Activated T-cell treated with anti-CD3 and anti-CD28 coated beads, Interleukin-2, amount 50 U/mL, for 1 hour (primary cell): ENCODE data around the gene MCM5.
"Not testable (repeated sequence)": the region's sequence is repeated elsewhere in the genome, so short reads cannot be mapped to it uniquely, and the experiment has no call there.

Experiments used
- DNase-seq: peaks from one replicate; pipeline ENCODE4 v3.0.0-alpha.2; 2020

MCM5 gene

GRCh38 chr22:35454416-35455054 is 54.6 kb downstream of the MCM5 start:
- DNase-seq: no peak

- no peak for DNase-seq
These were observed 55.6 kb downstream of the MCM5 start for GRCh38 chr22:35455529-35455928.

- no peak for DNase-seq
These were observed 56.8 kb downstream of the MCM5 start for GRCh38 chr22:35456757-35457156.

- DNase-seq: no peak
These were observed 58.0 kb downstream of the MCM5 start for GRCh38 chr22:35457729-35458546.

- DNase-seq: no peak
These were observed 58.8 kb downstream of the MCM5 start for GRCh38 chr22:35458547-35459422.

GRCh38 chr22:35459423-35459894 is 59.5 kb downstream of the MCM5 start:
- DNase-seq: no peak

GRCh38 chr22:35459976-35460375 is 60.0 kb downstream of the MCM5 start:
- not testable (repeated sequence) for DNase-seq

- DNase-seq: no peak
These were observed 60.7 kb downstream of the MCM5 start for GRCh38 chr22:35460688-35461087.

GRCh38 chr22:35462498-35463230 is 62.7 kb downstream of the MCM5 start:
- DNase-seq: no peak

- DNase-seq: no peak
These were observed 63.4 kb downstream of the MCM5 start for GRCh38 chr22:35463231-35463933.

- DNase-seq: no peak
These were observed 64.5 kb downstream of the MCM5 start for GRCh38 chr22:35464399-35464798.

- no peak for DNase-seq
These were observed 65.3 kb downstream of the MCM5 start for GRCh38 chr22:35465109-35465701.

GRCh38 chr22:35467681-35468434 is 67.9 kb downstream of the MCM5 start:
- no peak for DNase-seq

GRCh38 chr22:35470903-35471321 is 71.0 kb downstream of the MCM5 start:
- DNase-seq: no peak

GRCh38 chr22:35471566-35471965 is 71.6 kb downstream of the MCM5 start:
- not testable (repeated sequence) for DNase-seq

GRCh38 chr22:35472488-35472887 is 72.5 kb downstream of the MCM5 start:
- no peak for DNase-seq

- DNase-seq: no peak
These were observed 74.0 kb downstream of the MCM5 start for GRCh38 chr22:35473971-35474370.
